T-cell (primary cell): Measurements from ENCODE around the gene LUC7L3. TPM values are rescaled to one million over a fixed set of nuclear protein-coding genes. Genes with fewer than 3 reads are reported as not detected.
A peak's percentile ranks its signal among the peaks of the same experiment; 100 is the strongest.

Experiments used
- ATAC-seq, 4 experiments: fragments of 200-7000 bp in 3 of 4; fragments of 150-1000 bp in 1 of 4; cut with Tn5 transposase; replicated peaks in 1 of 4; 1 replicate in 3 of 4; 2 replicates in 1 of 4; pipeline ENCODE4 v1.10.0; 2021; ENCODE audit warnings: moderate library complexity in 3 of 4, mild to moderate bottlenecking in 2 of 4, moderate number of reproducible peaks in 1 of 4
- CTCF ChIA-PET, 2 donors: fragments of 300-600 bp; sonication (Branson Sonifier 250); formaldehyde crosslinking; loops; one replicate each; lab custom pipeline; 2022; ENCODE audit warnings: antibody characterized with exemption in 2 of 2; lab: Charles Lee
- POLR2A ChIA-PET, 2 donors: fragments of 300-600 bp; sonication (Branson Sonifier 250); formaldehyde crosslinking; loops; one replicate each; lab custom pipeline; 2022; ENCODE audit warnings: antibody characterized with exemption in 2 of 2; lab: Charles Lee
- DNase-seq, 35 experiments: peaks; one replicate each; pipeline versions ENCODE4 v3.0.0 to v3.0.0-alpha.2; 2013 to 2023
- H3K27ac ChIP-seq: one replicate; pipeline ENCODE4 v1.5.1; 2013; ENCODE audit warnings: low read length
- H3K27me3 ChIP-seq, 2 experiments: replicated peaks in 1 of 2; 1 replicate in 1 of 2; 2 replicates in 1 of 2; pipeline versions ENCODE4 v1.6.1 to v1.7.0; 2013; ENCODE audit warnings: low read length in 1 of 2, mixed read lengths in 1 of 2; ENCODE audit not compliant: control insufficient read depth in 2 of 2, insufficient read depth in 2 of 2; ENCODE audit errors: extremely low read depth in 1 of 2
- H3K36me3 ChIP-seq, 2 donors: 1 replicate in 1 of 2; 2 replicates in 1 of 2; pipeline versions ENCODE4 v1.6.1 to v1.7.0; 2013; ENCODE audit warnings: low read length in 1 of 2; ENCODE audit not compliant: control insufficient read depth in 2 of 2, insufficient read depth in 1 of 2; ENCODE audit errors: extremely low read depth in 1 of 2
- H3K4me1 ChIP-seq, 2 experiments: 1 replicate in 1 of 2; 2 replicates in 1 of 2; pipeline versions ENCODE4 v1.6.1 to v1.7.0; 2013; ENCODE audit warnings: low read length in 2 of 2, mixed read lengths in 1 of 2; ENCODE audit not compliant: insufficient read depth in 2 of 2, control insufficient read depth in 1 of 2; ENCODE audit errors: extremely low read depth in 1 of 2
- H3K4me3 ChIP-seq, 2 donors: 1 replicate in 1 of 2; 2 replicates in 1 of 2; pipeline versions ENCODE4 v1.5.1 to v1.7.0; 2013; ENCODE audit warnings: mild to moderate bottlenecking in 2 of 2, low read length in 1 of 2, moderate library complexity in 1 of 2; ENCODE audit not compliant: control insufficient read depth in 1 of 2; ENCODE audit errors: extremely low read depth in 1 of 2
- H3K9me3 ChIP-seq: 2 replicates; pipeline ENCODE4 v1.7.0; 2013
- H3K27ac Mint-ChIP-seq, 2 donors: one replicate each; pipeline ENCODE4 v1.8.0; 2020 to 2021; ENCODE audit warnings: mild to moderate bottlenecking in 2 of 2, mixed read lengths in 2 of 2
- H3K27me3 Mint-ChIP-seq, 2 donors: one replicate each; pipeline ENCODE4 v1.8.0; 2021 to 2022; ENCODE audit warnings: mixed read lengths in 2 of 2
- H3K36me3 Mint-ChIP-seq: one replicate; pipeline ENCODE4 v1.8.0; 2021; ENCODE audit warnings: mixed read lengths
- H3K4me1 Mint-ChIP-seq, 3 donors: one replicate each; pipeline ENCODE4 v1.8.0; 2020 to 2022; ENCODE audit warnings: mixed read lengths in 3 of 3, mild to moderate bottlenecking in 1 of 3
- H3K4me3 Mint-ChIP-seq, 3 donors: one replicate each; pipeline ENCODE4 v1.8.0; 2020 to 2022; ENCODE audit warnings: mild to moderate bottlenecking in 3 of 3, mixed read lengths in 3 of 3, moderate library complexity in 3 of 3
- H3K9me3 Mint-ChIP-seq, 3 donors: one replicate each; pipeline ENCODE4 v1.8.0; 2020 to 2022; ENCODE audit warnings: mixed read lengths in 3 of 3
- WGBS: methylation state at CpG from one replicate; pipeline ENCODE4 v1.1.5; 2013; ENCODE audit warnings: missing lambda C conversion rate; ENCODE audit not compliant: insufficient coverage; 5-methylcytosine and 5-hydroxymethylcytosine counted together
- total RNA-seq, 35 experiments: library from RNA in 6 of 35; stranded (reverse) in 6 of 35; fragments of 120-200 nt in 1 of 35; gene quantifications; one replicate each; pipeline versions ENCODE4 v1.2.1 to v1.2.4 and lab custom pipeline; 2013 to 2026

LUC7L3 gene, protein sequence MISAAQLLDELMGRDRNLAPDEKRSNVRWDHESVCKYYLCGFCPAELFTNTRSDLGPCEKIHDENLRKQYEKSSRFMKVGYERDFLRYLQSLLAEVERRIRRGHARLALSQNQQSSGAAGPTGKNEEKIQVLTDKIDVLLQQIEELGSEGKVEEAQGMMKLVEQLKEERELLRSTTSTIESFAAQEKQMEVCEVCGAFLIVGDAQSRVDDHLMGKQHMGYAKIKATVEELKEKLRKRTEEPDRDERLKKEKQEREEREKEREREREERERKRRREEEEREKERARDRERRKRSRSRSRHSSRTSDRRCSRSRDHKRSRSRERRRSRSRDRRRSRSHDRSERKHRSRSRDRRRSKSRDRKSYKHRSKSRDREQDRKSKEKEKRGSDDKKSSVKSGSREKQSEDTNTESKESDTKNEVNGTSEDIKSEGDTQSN
- total RNA-seq (100 to 1,000 TPM; 126 to 273 (median 232) TPM), total RNA-seq (lab: John Stamatoyannopoulos, UW) (108 to 515 (median 268) reads per million in 29 experiments)
- total RNA-seq (2013) = 143 TPM

DNA sequence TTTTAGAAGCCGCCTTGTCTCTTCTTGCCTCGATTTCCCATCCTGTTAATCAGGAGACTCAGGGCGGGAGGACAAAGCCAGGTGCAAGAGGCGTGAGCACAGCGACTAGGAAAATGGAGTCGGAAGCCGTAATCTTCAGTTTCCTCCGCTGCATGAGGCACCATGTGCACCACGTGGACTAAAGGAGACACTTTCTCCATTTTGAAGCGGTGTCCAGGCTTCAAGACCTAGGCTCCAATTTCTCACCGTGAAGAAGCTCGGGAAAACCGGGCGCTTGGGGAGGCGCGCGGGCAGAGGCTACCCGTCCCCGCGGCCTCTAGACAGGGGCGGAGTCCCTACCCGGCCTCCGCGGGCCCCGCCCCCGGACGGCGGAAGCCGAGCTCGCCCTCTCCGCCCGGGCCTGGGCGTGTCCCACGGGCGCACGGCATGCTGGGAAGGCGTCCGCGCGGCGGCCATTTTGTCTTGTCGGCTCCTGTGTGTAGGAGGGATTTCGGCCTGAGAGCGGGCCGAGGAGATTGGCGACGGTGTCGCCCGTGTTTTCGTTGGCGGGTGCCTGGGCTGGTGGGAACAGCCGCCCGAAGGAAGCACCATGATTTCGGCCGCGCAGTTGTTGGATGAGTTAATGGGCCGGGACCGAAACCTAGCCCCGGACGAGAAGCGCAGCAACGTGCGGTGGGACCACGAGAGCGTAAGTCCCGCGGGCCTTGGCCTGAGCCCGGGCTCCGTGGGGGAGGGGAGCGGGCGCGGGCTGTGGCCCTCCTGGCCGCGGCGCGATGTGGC lies at the start of gene LUC7L3:
LUC7L3 (plus strand) TSS at position 460 of the 780 bp plus-strand sequence; CDS start at position 590, 130 bp downstream.
- Mint-ChIP-seq H3K27ac (peak within 1 kb of the TSS; percentile 98 to 99), H3K36me3 (peaks cover 8% of the 10 kb centered on the region), H3K27me3 (no peaks in the 10 kb centered on the region), H3K9me3 (no peaks in the 10 kb centered on the region), H3K4me3 (peak within 1 kb of the TSS; percentile 96 to 98 (median 97)), H3K4me1 (peaks cover 33 to 46% (median 37%) of the 10 kb centered on the region in 3 donors)
- no peaks in the 10 kb centered on the region for H3K9me3 ChIP-seq
- H3K27ac ChIP-seq = peak within 1 kb of the TSS; percentile 97
- H3K4me1 ChIP-seq = peaks cover 24 to 26% of the 10 kb centered on the region in 2 experiments
- H3K27me3 ChIP-seq = no peaks in the 10 kb centered on the region
- ATAC-seq (peak; percentile 91 to 95 (median 92)), DNase-seq (peak; percentile 78 to 95 (median 89))
- POLR2A ChIA-PET = interaction anchor here in 1 of 2 donors (0.6 to 1.3 kb wide), 6 partner anchors 11 to 206 kb away, joined by 3 to 14 read pairs (median 3); partner anchors contain the start of genes ANKRD40 and TOB1
- peak within 1 kb of the TSS; percentile 91 to 94 for H3K4me3 ChIP-seq
- WGBS = under 1% methylated on average over 74 of the region's 76 CpGs
- H3K36me3 ChIP-seq = peaks cover 0 to 6% of the 10 kb centered on the region in 2 donors
- CTCF ChIA-PET = interaction anchor here in 1 of 2 donors (1.1 kb wide), 1 partner anchor 11 kb away, joined by 3 read pairs; no protein-coding TSS in a partner anchor

- POLR2A ChIA-PET = no interaction called here
- peaks cover 0 to 3% of the 10 kb centered on the region in 2 donors for H3K27me3 Mint-ChIP-seq
- no peaks in the 10 kb centered on the region for H3K9me3 ChIP-seq
- ATAC-seq (no peak), DNase-seq (no peak)
- no peak overlapping the region for H3K27ac ChIP-seq
- H3K4me3 Mint-ChIP-seq = no peak overlapping the region
- H3K4me3 ChIP-seq = no peak overlapping the region
- no peaks in the 10 kb centered on the region for H3K36me3 Mint-ChIP-seq
- H3K27ac Mint-ChIP-seq = no peak overlapping the region
- CTCF ChIA-PET = no interaction called here
- 100% methylated on average over 1 of the region's 5 CpGs for WGBS
- no peaks in the 10 kb centered on the region for H3K9me3 Mint-ChIP-seq
- no peaks in the 10 kb centered on the region for H3K4me1 Mint-ChIP-seq
- H3K4me1 ChIP-seq = no peaks in the 10 kb centered on the region
- H3K36me3 ChIP-seq = no peaks in the 10 kb centered on the region
- H3K27me3 ChIP-seq = peaks cover 0 to 7% of the 10 kb centered on the region in 2 experiments
Observed at GRCh38 chr17:50672071-50672470, 47.3 kb upstream of the LUC7L3 start.

DNA sequence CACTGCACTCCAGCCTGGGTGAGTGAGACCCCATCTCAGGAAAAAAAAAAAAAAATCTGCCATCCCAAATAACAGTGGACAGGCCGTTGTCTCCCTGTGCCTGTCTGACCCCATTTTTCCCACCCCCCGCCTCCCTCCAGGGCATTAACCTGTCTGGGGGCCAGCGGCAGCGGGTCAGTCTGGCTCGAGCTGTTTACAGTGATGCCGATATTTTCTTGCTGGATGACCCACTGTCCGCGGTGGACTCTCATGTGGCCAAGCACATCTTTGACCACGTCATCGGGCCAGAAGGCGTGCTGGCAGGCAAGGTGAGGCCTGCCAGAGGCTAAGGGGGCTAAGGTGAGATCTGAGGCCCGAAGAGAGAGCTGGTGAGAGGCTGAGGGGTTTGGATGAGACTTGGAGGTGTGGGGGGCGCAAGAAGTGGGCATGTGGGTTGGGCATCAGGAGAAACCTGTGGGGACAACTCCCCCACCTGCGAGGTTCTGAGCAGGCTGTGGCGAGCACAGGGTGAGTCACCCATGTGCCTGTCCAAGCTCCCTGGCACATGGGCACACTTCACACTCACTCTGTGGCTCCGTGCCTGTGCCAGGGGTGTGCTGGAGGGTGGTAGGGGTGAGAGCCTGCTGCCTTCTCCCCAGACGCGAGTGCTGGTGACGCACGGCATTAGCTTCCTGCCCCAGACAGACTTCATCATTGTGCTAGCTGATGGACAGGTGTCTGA lies 46.4 kb upstream of the LUC7L3 start:
- WGBS = 94% methylated on average over 15 of the region's 20 CpGs
- H3K27me3 ChIP-seq = peaks cover 0 to 9% of the 10 kb centered on the region in 2 experiments
- Mint-ChIP-seq H3K27ac (no peak overlapping the region), H3K9me3 (no peaks in the 10 kb centered on the region), H3K27me3 (peaks cover 0 to 3% of the 10 kb centered on the region in 2 donors), H3K36me3 (no peaks in the 10 kb centered on the region), H3K4me3 (no peak overlapping the region), H3K4me1 (no peaks in the 10 kb centered on the region)
- H3K4me3 ChIP-seq = no peak overlapping the region
- no peaks in the 10 kb centered on the region for H3K9me3 ChIP-seq
- CTCF ChIA-PET = no interaction called here
- ATAC-seq (no peak), DNase-seq (no peak)
- H3K4me1 ChIP-seq = no peaks in the 10 kb centered on the region
- no peak overlapping the region for H3K27ac ChIP-seq
- POLR2A ChIA-PET = no interaction called here
- no peaks in the 10 kb centered on the region for H3K36me3 ChIP-seq

GRCh38 chr17:50675190-50675589 lies 44.2 kb upstream of the LUC7L3 start:
- CTCF ChIA-PET = no interaction called here
- WGBS = 93% methylated on average over 2 of the region's 3 CpGs

GRCh38 chr17:50675627-50676026 lies 43.8 kb upstream of the LUC7L3 start:
- Histone ChIP-seq H3K27me3 (peaks cover 0 to 30% of the 10 kb centered on the region in 2 experiments), H3K36me3 (no peaks in the 10 kb centered on the region), H3K9me3 (no peaks in the 10 kb centered on the region), H3K4me1 (no peaks in the 10 kb centered on the region), H3K4me3 (no peak overlapping the region), H3K27ac (no peak overlapping the region)
- no peak for ATAC-seq
- H3K9me3 Mint-ChIP-seq = no peaks in the 10 kb centered on the region
- no peak overlapping the region for H3K4me3 Mint-ChIP-seq
- ChIA-PET POLR2A (no interaction called here), CTCF (no interaction called here)
- no peaks in the 10 kb centered on the region for H3K36me3 Mint-ChIP-seq
- WGBS = 83% methylated on average over 7 of the region's 7 CpGs
- H3K27ac Mint-ChIP-seq = no peak overlapping the region
- H3K4me1 Mint-ChIP-seq = no peaks in the 10 kb centered on the region
- no peak for DNase-seq
- peaks cover 6 to 16% of the 10 kb centered on the region in 2 donors for H3K27me3 Mint-ChIP-seq

More at GRCh38 chr17:50675190-50675589, 44.2 kb upstream of the LUC7L3 start:
- Histone ChIP-seq H3K27me3 (peaks cover 0 to 26% of the 10 kb centered on the region in 2 experiments), H3K27ac (no peak overlapping the region), H3K9me3 (no peaks in the 10 kb centered on the region), H3K4me3 (no peak overlapping the region), H3K4me1 (no peaks in the 10 kb centered on the region), H3K36me3 (no peaks in the 10 kb centered on the region)
- ATAC-seq (no peak), DNase-seq (no peak)
- Mint-ChIP-seq H3K9me3 (no peaks in the 10 kb centered on the region), H3K4me1 (no peaks in the 10 kb centered on the region), H3K27ac (no peak overlapping the region), H3K4me3 (no peak overlapping the region), H3K36me3 (no peaks in the 10 kb centered on the region), H3K27me3 (peaks cover 6 to 12% of the 10 kb centered on the region in 2 donors)
- POLR2A ChIA-PET = no interaction called here
